HG02571 (cell line): Measurements from ENCODE around the gene PTTG1IP.

Source experiments
- ATAC-seq: cut with Tn5 transposase; IDR thresholded peaks from one replicate; pipeline ENCODE4 v1.9.1; 2021; ENCODE audit warnings: mild to moderate bottlenecking, moderate library complexity; ENCODE audit not compliant: unreplicated experiment

Gene PTTG1IP

GRCh38 chr21:44803651-44804050 is 69.8 kb downstream of the PTTG1IP start:
- no peak for ATAC-seq

GRCh38 chr21:44802396-44803153 is 70.9 kb downstream of the PTTG1IP start:
- no peak for ATAC-seq

GRCh38 chr21:44801468-44802395 is 71.8 kb downstream of the PTTG1IP start, which contains the start of gene UBE2G2:
Gene UBE2G2 (minus strand): TSS chr21:44801820. CDS start chr21:44801748, 72 bp downstream.
- ATAC-seq: peak; percentile 53

GRCh38 chr21:44800971-44801467 is 72.5 kb downstream of the PTTG1IP start:
- peak; percentile 44 for ATAC-seq

- no peak for ATAC-seq
Observed at GRCh38 chr21:44800103-44800502, 73.4 kb downstream of the PTTG1IP start.

GRCh38 chr21:44799646-44800045 is 73.8 kb downstream of the PTTG1IP start:
- ATAC-seq: no peak
